ENCODE data around the gene RAI2. TPM values are rescaled to one million over a fixed set of nuclear protein-coding genes. Genes with fewer than 3 reads are reported as not detected.

The RAI2 gene
- polyA plus RNA-seq (2013, experiment 1 of 2): 1.2 TPM
- polyA plus RNA-seq (2013, experiment 2 of 2): 1.1 TPM

- Histone ChIP-seq H2BK120ac (ENCODE audit: low read depth, low read length) (no peak within 1 kb of the TSS), H4K91ac (ENCODE audit: low read depth, low read length, poor library complexity) (no peak within 1 kb of the TSS), H2BK5ac (ENCODE audit: low read length) (no peak within 1 kb of the TSS), H3K9me3 (replicated peaks in 1 of 2; ENCODE audit: control insufficient read depth in 2 of 2, insufficient read depth in 1 of 2, low read depth in 1 of 2, low read length in 2 of 2) (no peaks in the 10 kb centered on the region), H3K36me3 (replicated peaks in 1 of 2; ENCODE audit: control insufficient read depth in 2 of 2, insufficient read depth in 2 of 2, low read length in 2 of 2) (no peaks in the 10 kb centered on the region), H2AFZ (ENCODE audit: low read length) (peak within 1 kb of the TSS; percentile 88), H3K79me1 (ENCODE audit: low read depth, low read length) (no peaks in the 10 kb centered on the region), H3K4me1 (ENCODE audit: control insufficient read depth in 2 of 2, insufficient read depth in 1 of 2, low read depth in 1 of 2, low read length in 2 of 2) (peaks cover 0 to 3% of the 10 kb centered on the region in 2 donors), H3K23ac (ENCODE audit: low read depth, low read length, poor library complexity) (no peak within 1 kb of the TSS), H3K27ac (replicated peaks; ENCODE audit: low read length) (no peak within 1 kb of the TSS), H2BK12ac (ENCODE audit: low read length) (no peak within 1 kb of the TSS), H3K4me2 (ENCODE audit: insufficient read depth, low read length, poor library complexity, severe bottlenecking) (peak within 1 kb of the TSS; percentile 83), H3K14ac (ENCODE audit: low read length) (no peak within 1 kb of the TSS), H3K9ac (ENCODE audit: low read depth, low read length, poor library complexity) (no peak within 1 kb of the TSS), H2BK15ac (ENCODE audit: low read length) (no peak within 1 kb of the TSS), H3K18ac (ENCODE audit: low read length) (peak within 1 kb of the TSS; percentile 48), H3K27me3 (ENCODE audit: control insufficient read depth in 3 of 3, insufficient read depth in 3 of 3, low read depth in 1 of 3, low read length in 3 of 3) (peaks cover 0 to 82% (median 29%) of the 10 kb centered on the region in 3 experiments), H4K8ac (ENCODE audit: low read depth, low read length) (no peak within 1 kb of the TSS), H3K4ac (ENCODE audit: low read length) (no peak within 1 kb of the TSS), H3K4me3 (ENCODE audit: low read length in 2 of 2) (peak within 1 kb of the TSS; percentile 43 to 79), H2AK5ac (ENCODE audit: low read depth, low read length) (no peak within 1 kb of the TSS)
- peak; percentile 26 for DNase-seq (ENCODE audit: low spot score)
- WGBS, 2 donors (ENCODE audit: extremely low coverage in 2 of 2, insufficient read length in 2 of 2, insufficient replicate concordance in 1 of 2): no CpG with 5 or more reads among the region's 98 CpGs
Measured at GRCh38 chrX:17860811-17861488, at the start of gene RAI2. RAI2 (minus strand) TSS chrX:17861298; CDS start chrX:17802010, 59,288 bp downstream.

GRCh38 chrX:17888421-17888820, 27.3 kb upstream of the RAI2 start:
- H4K91ac ChIP-seq (ENCODE audit: low read depth, low read length, poor library complexity): no peak overlapping the region
- no peak overlapping the region for H2AK5ac ChIP-seq (ENCODE audit: low read depth, low read length)
- H4K8ac ChIP-seq (ENCODE audit: low read depth, low read length): no peak overlapping the region
- WGBS, 2 donors (ENCODE audit: extremely low coverage in 2 of 2, insufficient read length in 2 of 2, insufficient replicate concordance in 1 of 2): no CpG with 5 or more reads among the region's 1 CpG
- DNase-seq (ENCODE audit: low spot score): no peak
- no peak overlapping the region for H3K14ac ChIP-seq (ENCODE audit: low read length)
- no peaks in the 10 kb centered on the region for H3K79me1 ChIP-seq (ENCODE audit: low read depth, low read length)
- no peak overlapping the region for H3K23ac ChIP-seq (ENCODE audit: low read depth, low read length, poor library complexity)
- H2BK15ac ChIP-seq (ENCODE audit: low read length): no peak overlapping the region
- H3K36me3 ChIP-seq (replicated peaks in 1 of 2; ENCODE audit: control insufficient read depth in 2 of 2, insufficient read depth in 2 of 2, low read length in 2 of 2): no peaks in the 10 kb centered on the region
- H3K4me3 ChIP-seq (ENCODE audit: low read length in 2 of 2): no peak overlapping the region
- no peak overlapping the region for H3K4me2 ChIP-seq (ENCODE audit: insufficient read depth, low read length, poor library complexity, severe bottlenecking)
- no peak overlapping the region for H3K9ac ChIP-seq (ENCODE audit: low read depth, low read length, poor library complexity)
- H3K9me3 ChIP-seq (replicated peaks in 1 of 2; ENCODE audit: control insufficient read depth in 2 of 2, insufficient read depth in 1 of 2, low read depth in 1 of 2, low read length in 2 of 2): no peaks in the 10 kb centered on the region
- no peak overlapping the region for H2BK120ac ChIP-seq (ENCODE audit: low read depth, low read length)
- no peak overlapping the region for H3K27ac ChIP-seq (replicated peaks; ENCODE audit: low read length)
- no peak overlapping the region for H2AFZ ChIP-seq (ENCODE audit: low read length)
- no peak overlapping the region for H3K18ac ChIP-seq (ENCODE audit: low read length)
- H2BK12ac ChIP-seq (ENCODE audit: low read length): no peak overlapping the region
- peaks cover 0 to 2% (median 0%) of the 10 kb centered on the region in 3 experiments for H3K27me3 ChIP-seq (ENCODE audit: control insufficient read depth in 3 of 3, insufficient read depth in 3 of 3, low read depth in 1 of 3, low read length in 3 of 3)
- no peaks in the 10 kb centered on the region for H3K4me1 ChIP-seq (ENCODE audit: control insufficient read depth in 2 of 2, insufficient read depth in 1 of 2, low read depth in 1 of 2, low read length in 2 of 2)
- H3K4ac ChIP-seq (ENCODE audit: low read length): no peak overlapping the region
- no peak overlapping the region for H2BK5ac ChIP-seq (ENCODE audit: low read length)

DNA sequence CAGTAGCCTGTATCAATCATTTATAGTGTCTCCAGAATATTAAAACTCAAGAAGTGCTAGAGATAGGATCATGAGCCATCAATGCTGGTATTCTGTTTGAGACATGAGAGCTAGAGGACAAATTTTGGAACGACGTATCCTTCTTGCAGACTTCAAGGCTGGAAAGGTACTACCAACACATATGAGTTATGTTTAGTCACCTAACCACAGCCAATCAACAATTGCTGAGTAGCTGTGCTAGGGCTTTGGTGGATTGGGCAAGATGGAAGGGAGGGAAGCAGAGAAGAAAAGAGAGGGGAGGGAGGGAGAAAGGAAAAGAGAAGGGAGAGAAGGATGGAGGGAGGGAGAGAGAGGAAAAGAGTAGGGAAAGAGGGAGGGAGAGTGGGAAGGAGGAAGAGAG, 21.6 kb upstream of the RAI2 start:
- no peak overlapping the region for H4K91ac ChIP-seq (ENCODE audit: low read depth, low read length, poor library complexity)
- H3K79me1 ChIP-seq (ENCODE audit: low read depth, low read length): no peaks in the 10 kb centered on the region
- no peak for DNase-seq (ENCODE audit: low spot score)
- no peak overlapping the region for H3K4ac ChIP-seq (ENCODE audit: low read length)
- WGBS, 2 donors (ENCODE audit: extremely low coverage in 2 of 2, insufficient read length in 2 of 2, insufficient replicate concordance in 1 of 2): no CpG with 5 or more reads among the region's 2 CpGs
- H3K23ac ChIP-seq (ENCODE audit: low read depth, low read length, poor library complexity): no peak overlapping the region
- H3K9ac ChIP-seq (ENCODE audit: low read depth, low read length, poor library complexity): no peak overlapping the region
- H2BK12ac ChIP-seq (ENCODE audit: low read length): no peak overlapping the region
- H2BK5ac ChIP-seq (ENCODE audit: low read length): no peak overlapping the region
- H3K36me3 ChIP-seq (replicated peaks in 1 of 2; ENCODE audit: control insufficient read depth in 2 of 2, insufficient read depth in 2 of 2, low read length in 2 of 2): no peaks in the 10 kb centered on the region
- H4K8ac ChIP-seq (ENCODE audit: low read depth, low read length): no peak overlapping the region
- no peak overlapping the region for H2AFZ ChIP-seq (ENCODE audit: low read length)
- H3K4me2 ChIP-seq (ENCODE audit: insufficient read depth, low read length, poor library complexity, severe bottlenecking): no peak overlapping the region
- no peak overlapping the region for H2BK120ac ChIP-seq (ENCODE audit: low read depth, low read length)
- H3K18ac ChIP-seq (ENCODE audit: low read length): no peak overlapping the region
- H3K4me1 ChIP-seq (ENCODE audit: control insufficient read depth in 2 of 2, insufficient read depth in 1 of 2, low read depth in 1 of 2, low read length in 2 of 2): no peaks in the 10 kb centered on the region
- no peak overlapping the region for H3K4me3 ChIP-seq (ENCODE audit: low read length in 2 of 2)
- H3K14ac ChIP-seq (ENCODE audit: low read length): no peak overlapping the region
- H3K27me3 ChIP-seq (ENCODE audit: control insufficient read depth in 3 of 3, insufficient read depth in 3 of 3, low read depth in 1 of 3, low read length in 3 of 3): peaks cover 0 to 2% (median 0%) of the 10 kb centered on the region in 3 experiments
- H2AK5ac ChIP-seq (ENCODE audit: low read depth, low read length): no peak overlapping the region
- H3K9me3 ChIP-seq (replicated peaks in 1 of 2; ENCODE audit: control insufficient read depth in 2 of 2, insufficient read depth in 1 of 2, low read depth in 1 of 2, low read length in 2 of 2): no peaks in the 10 kb centered on the region
- H2BK15ac ChIP-seq (ENCODE audit: low read length): no peak overlapping the region
- H3K27ac ChIP-seq (replicated peaks; ENCODE audit: low read length): no peak overlapping the region

GRCh38 chrX:17878028-17878670, 17.1 kb upstream of the RAI2 start:
- DNase-seq (ENCODE audit: low spot score): no peak
- H2AK5ac ChIP-seq (ENCODE audit: low read depth, low read length): no peak overlapping the region

More at GRCh38 chrX:17878028-17878670, 17.1 kb upstream of the RAI2 start:
- H3K9ac ChIP-seq (ENCODE audit: low read depth, low read length, poor library complexity): no peak overlapping the region
- no peak overlapping the region for H2BK15ac ChIP-seq (ENCODE audit: low read length)
- no peak overlapping the region for H2BK120ac ChIP-seq (ENCODE audit: low read depth, low read length)
- H3K14ac ChIP-seq (ENCODE audit: low read length): no peak overlapping the region
- no peak overlapping the region for H3K23ac ChIP-seq (ENCODE audit: low read depth, low read length, poor library complexity)
- no peaks in the 10 kb centered on the region for H3K79me1 ChIP-seq (ENCODE audit: low read depth, low read length)
- no peak overlapping the region for H3K4me3 ChIP-seq (ENCODE audit: low read length in 2 of 2)
- no peak overlapping the region for H3K4me2 ChIP-seq (ENCODE audit: insufficient read depth, low read length, poor library complexity, severe bottlenecking)
- no peaks in the 10 kb centered on the region for H3K27me3 ChIP-seq (ENCODE audit: control insufficient read depth in 3 of 3, insufficient read depth in 3 of 3, low read depth in 1 of 3, low read length in 3 of 3)
- H3K4me1 ChIP-seq (ENCODE audit: control insufficient read depth in 2 of 2, insufficient read depth in 1 of 2, low read depth in 1 of 2, low read length in 2 of 2): no peaks in the 10 kb centered on the region
- no peak overlapping the region for H4K8ac ChIP-seq (ENCODE audit: low read depth, low read length)
- no CpG with 5 or more reads among the region's 2 CpGs for WGBS, 2 donors (ENCODE audit: extremely low coverage in 2 of 2, insufficient read length in 2 of 2, insufficient replicate concordance in 1 of 2)
- no peak overlapping the region for H2BK5ac ChIP-seq (ENCODE audit: low read length)
- no peak overlapping the region for H2AFZ ChIP-seq (ENCODE audit: low read length)
- no peaks in the 10 kb centered on the region for H3K36me3 ChIP-seq (replicated peaks in 1 of 2; ENCODE audit: control insufficient read depth in 2 of 2, insufficient read depth in 2 of 2, low read length in 2 of 2)
- H3K18ac ChIP-seq (ENCODE audit: low read length): no peak overlapping the region
- H3K9me3 ChIP-seq (replicated peaks in 1 of 2; ENCODE audit: control insufficient read depth in 2 of 2, insufficient read depth in 1 of 2, low read depth in 1 of 2, low read length in 2 of 2): no peaks in the 10 kb centered on the region
- H4K91ac ChIP-seq (ENCODE audit: low read depth, low read length, poor library complexity): no peak overlapping the region
- no peak overlapping the region for H3K27ac ChIP-seq (replicated peaks; ENCODE audit: low read length)
- H2BK12ac ChIP-seq (ENCODE audit: low read length): no peak overlapping the region
- no peak overlapping the region for H3K4ac ChIP-seq (ENCODE audit: low read length)

Measured in neuronal stem cell (in vitro differentiated cells).